Putamen (tissue), 1 donor: ENCODE measurements around the gene UBLCP1.
"Not testable (repeated sequence)": the region's sequence is repeated elsewhere in the genome, so short reads cannot be mapped to it uniquely, and the experiment has no call there.

Experiments used
- DNase-seq: peaks from one replicate; pipeline ENCODE4 v3.0.0-alpha.2; 2016; ENCODE audit warnings: low spot score

The UBLCP1 gene

GRCh38 chr5:159262859-159263568, at the start of gene UBLCP1:
Gene UBLCP1 (plus strand): TSS chr5:159263290. CDS start chr5:159268916, 5,626 bp downstream.
- DNase-seq, result peak; percentile 84

- DNase-seq, result no peak
Observed at GRCh38 chr5:159214486-159215271, 48.4 kb upstream of the UBLCP1 start.

- no peak for DNase-seq
Observed at GRCh38 chr5:159215886-159216285, 47.2 kb upstream of the UBLCP1 start.

- no peak for DNase-seq
Observed at GRCh38 chr5:159216454-159216853, 46.6 kb upstream of the UBLCP1 start.

- no peak for DNase-seq
Observed at GRCh38 chr5:159217236-159217635, 45.9 kb upstream of the UBLCP1 start.

- DNase-seq, result no peak
Observed at GRCh38 chr5:159218595-159219023, 44.5 kb upstream of the UBLCP1 start.

GRCh38 chr5:159220206-159220605, 42.9 kb upstream of the UBLCP1 start:
- no peak for DNase-seq

GRCh38 chr5:159223469-159223868, 39.6 kb upstream of the UBLCP1 start:
- DNase-seq, result no peak

GRCh38 chr5:159224471-159224870, 38.6 kb upstream of the UBLCP1 start:
- no peak for DNase-seq

GRCh38 chr5:159226451-159226850, 36.6 kb upstream of the UBLCP1 start:
- DNase-seq, result no peak

- no peak for DNase-seq
Observed at GRCh38 chr5:159227452-159227851, 35.6 kb upstream of the UBLCP1 start.

GRCh38 chr5:159228097-159228496, 35.0 kb upstream of the UBLCP1 start:
- not testable (repeated sequence) for DNase-seq

- no peak for DNase-seq
Observed at GRCh38 chr5:159230657-159231056, 32.4 kb upstream of the UBLCP1 start.

- DNase-seq, result no peak
Observed at GRCh38 chr5:159231167-159231566, 31.9 kb upstream of the UBLCP1 start.

GRCh38 chr5:159235871-159236520, 27.1 kb upstream of the UBLCP1 start:
- not testable (repeated sequence) for DNase-seq

GRCh38 chr5:159240301-159240870, 22.7 kb upstream of the UBLCP1 start:
- DNase-seq, result no peak

- DNase-seq, result no peak
Observed at GRCh38 chr5:159241946-159242552, 21.0 kb upstream of the UBLCP1 start.

- DNase-seq, result no peak
Observed at GRCh38 chr5:159242656-159243055, 20.4 kb upstream of the UBLCP1 start.

GRCh38 chr5:159243385-159243784, 19.7 kb upstream of the UBLCP1 start:
- no peak for DNase-seq

GRCh38 chr5:159244163-159244562, 18.9 kb upstream of the UBLCP1 start:
- no peak for DNase-seq

- no peak for DNase-seq
Observed at GRCh38 chr5:159244890-159245289, 18.2 kb upstream of the UBLCP1 start.

- no peak for DNase-seq
Observed at GRCh38 chr5:159249158-159249557, 13.9 kb upstream of the UBLCP1 start.
